HG03025 (cell line): ENCODE measurements around the gene NXNL1.
"Not testable (repeated sequence)": the region's sequence is repeated elsewhere in the genome, so short reads cannot be mapped to it uniquely, and the experiment has no call there.

Source experiments
- ATAC-seq: cut with Tn5 transposase; IDR thresholded peaks from one replicate; pipeline ENCODE4 v1.9.1; 2021; ENCODE audit warnings: mild to moderate bottlenecking, moderate library complexity; ENCODE audit not compliant: unreplicated experiment, low FRiP score

The NXNL1 gene, protein sequence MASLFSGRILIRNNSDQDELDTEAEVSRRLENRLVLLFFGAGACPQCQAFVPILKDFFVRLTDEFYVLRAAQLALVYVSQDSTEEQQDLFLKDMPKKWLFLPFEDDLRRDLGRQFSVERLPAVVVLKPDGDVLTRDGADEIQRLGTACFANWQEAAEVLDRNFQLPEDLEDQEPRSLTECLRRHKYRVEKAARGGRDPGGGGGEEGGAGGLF

DNA sequence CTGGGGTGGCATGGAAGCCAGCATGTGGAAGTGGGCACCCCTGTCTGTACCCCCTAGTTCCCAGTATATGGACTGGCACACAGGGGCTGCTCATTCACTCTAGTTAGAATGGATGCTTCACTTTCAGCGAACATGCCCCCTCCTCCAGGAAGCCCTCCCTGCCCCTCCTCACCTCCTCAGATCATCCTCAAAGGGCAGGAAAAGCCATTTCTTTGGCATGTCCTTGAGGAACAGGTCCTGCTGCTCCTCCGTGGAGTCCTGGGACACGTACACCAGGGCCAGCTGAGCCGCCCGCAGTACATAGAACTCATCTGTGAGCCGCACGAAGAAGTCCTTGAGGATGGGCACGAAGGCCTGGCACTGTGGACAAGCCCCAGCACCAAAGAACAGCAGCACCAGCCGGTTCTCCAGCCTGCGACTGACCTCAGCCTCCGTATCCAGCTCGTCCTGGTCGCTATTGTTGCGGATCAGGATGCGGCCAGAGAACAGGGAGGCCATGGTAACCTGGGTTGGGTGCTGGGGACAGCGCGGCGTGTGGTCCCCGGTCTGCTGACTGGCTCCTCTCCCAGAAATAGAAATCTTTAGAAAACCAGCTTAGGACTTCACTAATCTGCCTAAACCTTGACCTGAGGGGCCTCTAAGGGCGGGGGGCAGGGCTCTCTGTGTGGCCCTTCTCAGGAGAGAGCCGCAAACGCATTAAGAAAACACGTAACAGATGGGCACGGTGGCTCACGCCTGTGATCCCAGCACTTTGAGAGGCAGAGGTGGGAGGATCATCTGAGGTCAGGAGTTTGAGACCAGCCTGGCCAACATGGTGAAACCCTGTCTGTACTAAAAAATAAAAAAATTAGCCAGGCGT, at the start of gene NXNL1:
NXNL1 (minus strand) TSS at position 555 of the 859 bp plus-strand sequence; CDS start at position 498, 57 bp downstream.
- ATAC-seq, result no peak

DNA sequence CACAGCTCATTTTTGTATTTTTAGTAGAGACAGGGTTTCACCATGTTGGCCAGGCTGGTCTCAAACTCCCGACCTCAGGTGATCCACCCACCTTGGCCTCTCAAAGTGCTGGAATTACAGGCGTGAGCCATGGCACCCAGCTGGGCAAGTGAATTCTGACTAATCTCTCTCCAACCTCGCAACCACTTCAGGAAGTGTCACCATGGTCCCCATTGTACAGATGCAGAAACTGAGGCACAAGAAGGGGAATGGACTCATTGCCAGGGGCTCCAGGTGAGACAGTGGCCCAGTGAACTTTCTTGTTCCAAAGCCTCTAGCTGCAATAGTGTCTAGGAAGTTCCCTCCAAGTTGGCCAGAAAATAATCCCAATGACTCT, 47.8 kb upstream of the NXNL1 start:
- ATAC-seq, result not testable (repeated sequence)

DNA sequence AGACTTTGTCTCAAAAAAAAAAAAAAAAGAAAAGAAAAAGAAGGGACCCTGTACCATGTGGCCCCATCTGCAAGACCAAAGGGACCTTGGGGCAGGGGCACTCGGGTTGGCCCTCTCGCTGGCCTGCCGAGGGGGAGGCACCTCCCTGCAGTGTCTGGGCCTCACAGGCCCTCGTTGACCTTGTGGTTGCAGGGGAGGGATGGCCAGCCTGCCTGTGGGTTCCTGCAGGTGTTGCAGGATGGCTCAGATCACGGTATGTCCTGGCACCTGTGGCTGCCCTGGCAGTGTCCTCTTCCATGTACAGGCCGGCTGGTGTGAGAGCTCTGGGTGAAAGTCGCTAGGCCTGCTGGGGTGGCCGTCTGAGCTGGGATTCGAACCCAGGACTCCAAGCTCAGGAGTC, 46.0 kb upstream of the NXNL1 start:
- ATAC-seq, result no peak

DNA sequence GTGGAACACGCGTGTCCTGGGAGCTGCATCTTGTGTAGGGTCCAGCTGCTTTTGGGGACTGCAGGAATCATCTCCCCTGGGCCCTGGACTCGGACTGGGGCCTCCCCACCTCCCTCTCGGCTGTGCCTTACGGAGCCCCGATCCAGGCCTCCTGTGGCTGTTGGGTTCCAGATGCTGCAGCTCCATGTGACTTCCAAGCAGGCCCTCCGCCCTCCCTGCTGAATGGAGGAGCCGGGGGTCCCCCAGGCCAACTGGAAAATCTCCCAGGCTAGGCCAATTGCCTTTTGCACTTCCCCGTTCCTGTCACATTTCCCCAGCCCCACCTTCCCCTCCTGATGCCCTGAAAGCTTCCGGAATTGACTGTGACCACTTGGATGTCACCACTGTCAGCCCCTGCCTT, 44.5 kb upstream of the NXNL1 start:
- no peak for ATAC-seq

DNA sequence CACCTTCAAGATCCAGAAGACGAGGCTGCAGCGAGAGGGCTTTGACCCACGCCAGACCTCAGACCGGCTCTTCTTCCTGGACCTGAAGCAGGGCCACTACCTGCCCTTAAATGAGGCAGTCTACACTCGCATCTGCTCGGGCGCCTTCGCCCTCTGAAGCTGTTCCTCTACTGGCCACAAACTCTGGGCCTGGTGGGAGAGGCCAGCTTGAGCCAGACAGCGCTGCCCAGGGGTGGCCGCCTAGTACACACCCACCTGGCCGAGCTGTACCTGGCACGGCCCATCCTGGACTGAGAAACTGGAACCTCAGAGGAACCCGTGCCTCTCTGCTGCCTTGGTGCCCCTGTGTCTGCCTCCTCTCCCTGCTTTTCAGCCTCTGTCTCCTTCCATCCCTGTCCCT, 43.7 kb upstream of the NXNL1 start:
- no peak for ATAC-seq

DNA sequence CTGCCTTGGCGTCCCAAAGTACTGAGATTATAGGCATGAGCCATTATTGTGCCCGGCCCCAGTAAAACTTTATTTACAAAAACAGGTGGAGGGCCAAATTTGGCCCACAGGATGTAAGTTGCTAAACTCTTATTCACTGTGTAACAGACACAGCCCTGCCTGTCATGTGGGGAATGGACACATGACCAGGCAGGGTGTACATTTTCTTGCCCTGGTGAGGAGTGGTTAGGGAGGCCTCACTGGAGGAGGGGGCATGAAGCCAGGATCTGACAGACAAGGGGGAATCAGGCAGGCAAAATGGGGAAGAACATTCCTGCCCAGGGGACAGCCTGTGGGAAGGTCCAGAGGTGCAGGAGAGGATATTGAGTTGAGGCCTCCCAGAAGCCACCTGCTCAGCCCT, 43.3 kb upstream of the NXNL1 start:
- no peak for ATAC-seq

DNA sequence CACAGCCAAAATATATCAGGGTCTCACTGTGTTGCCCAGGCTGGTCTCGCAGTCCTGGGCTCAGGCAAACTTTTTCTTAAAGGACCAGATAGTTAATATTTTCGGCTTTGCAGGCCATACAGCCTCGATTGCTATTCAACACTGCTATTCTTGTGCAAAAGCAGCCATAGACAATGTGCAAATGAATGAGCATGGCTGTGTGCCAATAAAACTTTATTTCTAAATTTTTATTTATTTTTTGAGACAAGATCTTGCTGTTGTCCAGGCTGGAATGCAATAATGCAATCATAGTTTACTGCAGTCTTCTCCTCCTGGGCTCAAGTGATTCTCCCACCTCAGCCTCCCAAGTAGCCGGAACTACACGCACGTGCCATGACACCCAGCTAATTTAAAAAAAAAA, 42.5 kb upstream of the NXNL1 start:
- ATAC-seq, result no peak

DNA sequence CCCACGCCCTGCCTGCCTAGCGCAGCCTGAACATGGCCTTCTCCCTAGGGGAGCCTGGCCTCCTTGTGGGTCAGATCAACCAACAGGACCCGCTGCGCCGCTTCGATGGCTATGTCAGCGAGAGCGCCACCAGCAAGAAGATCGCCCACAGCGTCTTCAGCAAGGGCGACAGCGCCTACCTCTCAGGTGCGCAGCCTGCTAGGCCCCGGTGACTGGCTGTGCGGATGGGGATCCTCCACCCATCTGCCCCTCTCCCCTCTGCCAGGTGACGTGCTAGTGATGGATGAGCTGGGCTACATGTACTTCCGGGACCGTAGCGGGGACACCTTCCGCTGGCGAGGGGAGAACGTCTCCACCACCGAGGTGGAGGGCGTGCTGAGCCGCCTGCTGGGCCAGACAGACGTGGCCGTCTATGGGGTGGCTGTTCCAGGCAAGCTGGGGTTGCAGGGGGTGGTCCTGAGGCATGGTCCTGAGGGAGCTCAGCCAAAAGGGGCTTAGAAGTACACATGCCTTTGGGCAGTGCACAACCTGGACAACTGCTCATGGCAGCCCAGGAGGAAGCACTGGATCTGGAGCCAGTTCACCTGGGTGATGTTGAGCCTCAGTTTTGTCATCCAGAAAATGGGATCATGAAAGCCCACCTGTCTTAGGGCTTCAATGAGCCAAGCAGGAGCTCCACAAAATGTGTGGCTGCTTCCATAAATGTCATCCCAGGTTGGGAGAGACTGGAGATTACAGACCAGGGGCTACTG, 39.9 kb upstream of the NXNL1 start:
- ATAC-seq, result no peak

DNA sequence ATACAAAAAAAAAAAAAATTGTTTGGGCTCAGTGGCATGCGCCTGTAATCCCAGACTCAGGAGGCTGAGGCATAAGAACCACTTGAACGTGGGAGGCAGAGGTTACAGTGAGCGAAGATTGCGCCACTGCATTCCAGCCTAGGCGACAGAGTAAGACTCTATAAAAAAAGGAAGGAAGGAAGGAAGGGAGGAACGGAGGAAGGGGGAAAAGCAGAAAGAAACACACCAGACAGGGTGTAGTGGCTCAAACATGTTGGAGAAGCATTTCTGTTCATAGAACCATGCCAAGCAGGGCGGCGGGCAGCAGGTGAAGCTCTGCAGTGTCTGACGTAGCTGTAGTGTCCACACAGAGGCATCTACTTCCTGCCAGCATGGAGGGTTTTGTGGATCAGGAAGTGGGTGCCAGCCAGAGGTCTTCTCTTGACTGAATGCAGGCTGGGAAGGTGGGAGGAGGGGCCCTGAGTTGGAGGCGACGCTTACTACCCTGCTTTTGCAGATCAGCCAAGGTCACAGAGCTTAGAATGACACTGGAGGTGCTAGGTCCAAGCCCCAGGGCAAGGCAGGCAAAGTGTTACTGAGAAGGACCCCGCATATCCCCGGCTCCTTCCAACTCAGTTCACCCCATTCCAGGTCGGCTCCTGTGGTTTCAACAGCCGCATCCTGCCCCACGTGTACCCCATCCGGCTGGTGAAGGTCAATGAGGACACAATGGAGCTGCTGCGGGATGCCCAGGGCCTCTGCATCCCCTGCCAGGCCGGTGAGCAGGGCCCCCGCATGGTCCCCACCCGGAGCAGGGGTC, 39.1 kb upstream of the NXNL1 start:
- ATAC-seq, result no peak

DNA sequence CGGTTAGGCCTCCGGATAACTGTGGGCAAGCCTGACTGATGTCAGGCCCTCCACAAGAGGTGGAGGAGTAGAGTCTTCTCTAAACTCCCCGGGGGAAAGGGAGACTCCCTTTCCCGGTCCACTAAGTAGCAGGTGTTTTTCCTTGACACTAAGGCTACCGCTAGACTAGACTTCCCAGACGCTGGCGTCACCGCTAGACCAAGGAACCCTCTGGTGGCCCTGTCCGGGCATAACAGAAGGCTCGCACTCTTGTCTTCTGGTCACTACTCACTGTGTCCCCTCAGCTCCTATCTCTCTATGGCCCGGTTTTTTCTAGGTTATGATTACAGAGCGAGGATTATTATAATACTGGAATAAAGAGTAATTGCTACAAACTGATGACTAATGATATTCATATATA, 38.3 kb upstream of the NXNL1 start:
- ATAC-seq, result not testable (repeated sequence)

DNA sequence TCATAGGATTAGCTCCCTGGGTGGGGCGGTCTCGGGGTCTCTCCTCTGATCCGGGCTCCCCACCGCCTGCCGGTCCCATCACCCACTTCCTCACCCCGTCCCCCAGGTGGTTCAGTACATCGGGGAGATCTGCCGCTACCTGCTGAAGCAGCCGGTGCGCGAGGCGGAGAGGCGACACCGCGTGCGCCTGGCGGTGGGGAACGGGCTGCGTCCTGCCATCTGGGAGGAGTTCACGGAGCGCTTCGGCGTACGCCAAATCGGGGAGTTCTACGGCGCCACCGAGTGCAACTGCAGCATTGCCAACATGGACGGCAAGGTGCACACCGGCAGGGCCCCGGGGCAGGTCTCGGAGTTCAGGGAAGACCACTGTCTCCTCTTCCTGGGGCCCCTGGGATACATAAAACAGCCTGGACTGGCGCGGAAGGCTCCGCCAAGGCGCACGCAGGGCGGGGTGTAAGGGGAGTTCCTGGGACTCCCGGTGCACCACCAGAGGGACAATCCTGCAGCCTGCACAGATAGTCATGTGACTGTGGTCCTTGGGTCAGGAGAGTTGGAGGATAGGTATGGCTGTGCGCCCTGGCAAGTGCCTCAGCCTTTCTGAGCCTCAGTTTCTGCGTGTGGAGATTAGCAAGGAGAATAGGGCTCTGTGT, 36.5 kb upstream of the NXNL1 start:
- ATAC-seq, result no peak

DNA sequence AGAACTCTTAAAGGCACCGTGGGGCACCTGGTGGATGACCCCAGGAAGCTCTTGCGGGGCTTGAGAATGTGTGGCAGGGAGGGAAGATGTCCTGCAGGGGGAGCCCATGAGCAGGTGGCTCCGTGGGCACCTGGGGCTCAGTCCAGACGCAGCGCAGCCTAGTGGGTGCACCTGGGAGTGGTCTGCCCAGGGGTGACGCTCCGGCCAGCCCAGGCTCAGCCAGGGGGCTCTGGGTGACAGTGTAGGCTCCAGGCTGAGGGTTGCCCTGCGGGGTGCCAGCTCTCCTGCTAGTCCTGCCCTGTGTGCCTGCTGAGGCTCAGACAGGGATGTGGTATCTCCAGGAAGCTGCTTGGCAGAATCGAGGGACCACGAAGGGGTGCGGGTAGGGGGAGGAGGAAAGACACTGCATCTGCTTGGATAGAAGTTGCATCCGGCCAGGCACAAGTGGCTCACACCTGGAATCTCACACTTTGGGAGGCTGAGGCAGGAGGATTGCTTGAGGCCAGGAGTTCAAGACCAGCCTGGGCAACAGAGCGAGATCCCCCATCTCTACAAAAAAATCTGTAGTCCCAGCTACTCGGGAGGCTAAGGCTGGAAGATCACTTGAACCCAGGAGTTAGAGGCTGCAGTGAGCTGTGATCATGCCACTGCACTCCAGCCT, 35.7 kb upstream of the NXNL1 start:
- ATAC-seq, result no peak

DNA sequence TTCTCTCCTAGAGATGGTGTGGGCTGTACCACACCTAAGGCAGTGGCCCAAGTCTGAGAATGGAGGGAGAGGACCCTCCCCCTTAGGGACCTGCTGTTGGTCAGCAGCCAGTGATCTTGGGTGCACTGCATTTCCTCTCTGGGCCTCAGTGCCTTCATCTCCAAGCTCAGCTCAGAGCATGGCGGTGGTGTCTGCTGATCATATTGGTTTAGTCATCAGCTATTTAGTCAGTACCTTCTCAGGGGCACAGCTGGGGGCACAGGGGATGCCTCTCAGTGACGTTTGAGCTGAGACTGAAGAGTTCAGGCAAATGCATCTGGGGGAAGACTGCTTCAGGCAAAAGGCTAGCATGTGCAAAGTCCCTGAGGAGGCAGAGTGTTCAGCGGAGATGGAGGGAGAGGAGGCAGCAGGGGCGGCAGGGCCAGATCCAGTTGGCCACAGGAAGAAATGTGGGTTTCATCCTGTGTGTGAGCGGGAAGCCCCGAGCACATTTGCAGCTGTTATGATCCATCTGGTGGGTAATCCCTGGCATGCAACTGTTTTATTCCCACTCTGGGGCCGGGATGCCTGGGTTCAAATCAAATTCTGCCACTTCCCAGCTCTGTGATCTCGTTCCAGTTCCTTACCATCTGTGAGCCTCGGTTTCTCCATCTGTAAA, 35.0 kb upstream of the NXNL1 start:
- no peak for ATAC-seq

DNA sequence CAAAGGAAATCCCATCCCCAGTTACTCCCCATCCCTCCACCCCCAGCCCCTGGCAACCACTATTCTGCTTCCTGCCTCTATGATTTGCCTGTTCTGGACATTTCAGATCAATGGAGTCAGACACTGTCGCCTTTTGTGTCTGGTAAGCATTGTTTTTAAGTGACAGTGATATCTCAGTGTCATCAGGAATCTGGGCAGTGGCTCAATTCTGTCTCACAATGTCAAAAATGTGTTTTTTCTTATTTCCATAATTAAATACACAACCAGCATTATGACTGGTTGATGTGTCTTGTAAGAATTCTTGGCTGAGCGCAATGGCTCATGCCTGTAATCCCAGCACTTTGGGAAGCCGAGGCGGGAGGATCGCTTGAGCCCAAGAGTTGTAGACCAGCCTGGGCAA, 30.6 kb upstream of the NXNL1 start:
- ATAC-seq, result no peak

DNA sequence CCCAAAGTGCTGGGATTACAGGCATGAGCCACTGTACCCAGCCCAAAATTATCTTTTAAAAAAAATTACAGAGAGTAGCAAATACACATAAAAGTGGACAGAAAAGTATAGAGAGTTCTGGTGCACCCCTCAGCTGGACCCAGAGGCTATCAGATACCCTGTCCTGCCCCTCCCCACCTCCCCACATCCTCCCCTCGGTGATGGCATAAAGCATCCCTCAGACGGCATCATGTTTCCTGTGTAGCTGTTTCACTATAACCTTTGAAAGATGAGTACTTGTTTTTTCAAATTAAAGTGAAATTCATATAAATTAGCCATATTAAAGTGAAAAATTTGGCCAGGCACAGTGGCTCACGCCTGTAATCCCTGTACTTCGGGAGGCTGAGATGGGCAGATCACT, 29.7 kb upstream of the NXNL1 start:
- ATAC-seq, result no peak

DNA sequence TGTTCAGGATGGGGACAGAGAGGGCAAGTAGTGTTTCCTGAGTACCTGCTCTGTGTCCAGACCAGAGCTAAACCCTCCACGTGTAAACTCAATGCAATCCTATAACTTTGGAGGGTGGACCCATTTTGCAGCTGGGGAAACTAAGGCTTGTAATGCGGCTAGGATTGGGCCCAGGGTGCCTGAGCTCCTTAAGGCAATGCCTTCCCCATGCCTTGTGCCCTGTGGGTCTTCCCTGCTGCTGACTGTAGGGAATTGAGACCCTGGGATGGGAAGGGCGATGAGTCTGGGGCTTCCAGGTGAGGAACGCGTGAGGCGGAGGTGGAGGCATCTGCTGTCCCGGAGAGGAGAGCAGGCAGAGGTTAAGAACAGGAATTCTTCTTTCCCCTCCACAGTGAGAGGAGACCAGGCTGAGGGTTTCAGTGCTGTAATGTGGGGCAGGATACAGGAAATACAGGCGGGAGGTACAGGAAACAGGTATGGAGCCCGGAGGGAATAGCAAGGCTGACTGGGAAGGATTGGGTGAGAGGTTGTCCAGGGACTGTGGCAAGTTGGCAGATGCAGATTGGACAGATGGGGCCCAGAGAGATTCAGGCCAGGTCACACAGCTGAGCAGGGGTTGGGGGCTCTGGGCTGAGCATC, 28.8 kb upstream of the NXNL1 start:
- ATAC-seq, result no peak

DNA sequence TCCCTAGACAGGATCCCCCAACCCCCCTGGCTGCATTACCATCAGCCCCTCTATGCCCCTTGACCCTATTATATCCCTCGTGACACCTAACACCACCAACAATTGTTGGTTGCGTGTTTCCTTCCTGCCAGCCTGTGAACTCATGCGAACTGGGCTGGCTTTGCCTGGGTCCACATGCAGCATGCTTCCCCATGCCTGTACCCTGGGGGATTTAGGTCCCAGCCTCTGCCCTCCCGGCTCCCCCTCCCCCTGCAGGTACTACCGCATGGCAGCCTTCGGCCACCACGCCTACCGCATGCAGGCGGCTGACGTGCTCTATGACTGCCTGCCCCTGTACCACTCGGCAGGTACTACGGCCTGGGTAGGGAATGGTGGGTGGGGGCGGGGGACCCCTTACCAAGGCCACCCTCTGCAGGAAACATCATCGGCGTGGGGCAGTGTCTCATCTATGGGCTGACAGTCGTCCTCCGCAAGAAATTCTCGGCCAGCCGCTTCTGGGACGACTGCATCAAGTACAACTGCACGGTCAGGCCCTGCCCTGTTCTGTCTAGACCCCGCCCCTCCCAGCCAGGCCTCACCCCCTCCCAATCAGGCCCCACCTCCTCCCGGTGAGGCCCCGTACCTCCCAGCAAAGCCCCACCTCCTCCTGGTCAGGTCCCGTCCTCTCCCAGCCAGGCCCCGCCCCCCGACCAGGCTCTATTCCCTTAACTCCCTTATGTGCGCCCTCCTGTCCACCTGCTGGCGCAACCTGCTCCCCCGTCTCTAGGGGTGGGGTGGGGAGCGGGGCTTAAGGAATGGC, 28.1 kb upstream of the NXNL1 start:
- no peak for ATAC-seq
